ENCODE results near the gene SAMSN1.

DNA sequence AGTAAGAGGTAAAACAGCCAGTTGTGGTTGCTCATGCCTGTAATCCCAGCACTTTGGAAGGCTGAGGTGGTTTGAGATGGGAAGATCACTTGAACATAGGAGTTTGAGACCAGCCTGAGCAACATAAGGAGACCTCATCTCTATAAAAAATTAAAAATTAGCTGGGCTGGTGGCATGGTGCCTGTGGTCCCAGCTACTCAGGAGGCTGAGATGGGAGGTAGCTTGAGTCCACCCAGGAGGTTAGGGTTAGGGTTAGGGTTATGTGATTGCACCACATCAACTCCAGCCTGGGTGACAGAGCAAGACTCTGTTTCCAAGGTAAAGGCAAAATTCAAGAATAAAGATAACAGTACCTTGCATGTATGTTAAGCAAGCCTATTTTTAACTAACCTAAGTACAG is 3.5 kb downstream of the SAMSN1 start:
- TF ChIP-seq, protein P1, sequence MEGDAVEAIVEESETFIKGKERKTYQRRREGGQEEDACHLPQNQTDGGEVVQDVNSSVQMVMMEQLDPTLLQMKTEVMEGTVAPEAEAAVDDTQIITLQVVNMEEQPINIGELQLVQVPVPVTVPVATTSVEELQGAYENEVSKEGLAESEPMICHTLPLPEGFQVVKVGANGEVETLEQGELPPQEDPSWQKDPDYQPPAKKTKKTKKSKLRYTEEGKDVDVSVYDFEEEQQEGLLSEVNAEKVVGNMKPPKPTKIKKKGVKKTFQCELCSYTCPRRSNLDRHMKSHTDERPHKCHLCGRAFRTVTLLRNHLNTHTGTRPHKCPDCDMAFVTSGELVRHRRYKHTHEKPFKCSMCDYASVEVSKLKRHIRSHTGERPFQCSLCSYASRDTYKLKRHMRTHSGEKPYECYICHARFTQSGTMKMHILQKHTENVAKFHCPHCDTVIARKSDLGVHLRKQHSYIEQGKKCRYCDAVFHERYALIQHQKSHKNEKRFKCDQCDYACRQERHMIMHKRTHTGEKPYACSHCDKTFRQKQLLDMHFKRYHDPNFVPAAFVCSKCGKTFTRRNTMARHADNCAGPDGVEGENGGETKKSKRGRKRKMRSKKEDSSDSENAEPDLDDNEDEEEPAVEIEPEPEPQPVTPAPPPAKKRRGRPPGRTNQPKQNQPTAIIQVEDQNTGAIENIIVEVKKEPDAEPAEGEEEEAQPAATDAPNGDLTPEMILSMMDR (conservative IDR thresholded peaks at IDR 0.05): no peak
- TF ChIP-seq ZFX (IDR thresholded peaks at IDR 0.05): no peak

Measured in C4-2B (cell line).